Suprapubic skin (tissue), 4 donors: ENCODE results near the gene U2AF2.

ENCODE experiments used
- CTCF ChIP-seq, 2 donors: fragments of 200-600 bp in 1 of 2; fragments of 450-650 bp in 1 of 2; sonication (generic) in 1 of 2; IDR thresholded peaks; one replicate each; pipeline ENCODE4 v1.5.1; 2016 to 2019; ENCODE audit warnings: antibody characterized with exemption in 2 of 2, mild to moderate bottlenecking in 1 of 2, moderate library complexity in 1 of 2
- EP300 ChIP-seq: sonication (generic); formaldehyde crosslinking; IDR thresholded peaks from one replicate; pipeline ENCODE4 v1.6.1; 2017; ENCODE audit warnings: antibody characterized with exemption
- POLR2A ChIP-seq, 2 donors: fragments of 450-650 bp; IDR thresholded peaks; one replicate each; pipeline ENCODE4 v1.6.1; 2017; ENCODE audit warnings: antibody characterized with exemption in 2 of 2, mild to moderate bottlenecking in 2 of 2, moderate library complexity in 2 of 2
- POLR2AphosphoS5 ChIP-seq, 3 donors: sonication (generic); formaldehyde crosslinking; IDR thresholded peaks; one replicate each; pipeline ENCODE4 v1.6.1; 2017; ENCODE audit warnings: antibody characterized with exemption in 3 of 3

- TF ChIP-seq POLR2AphosphoS5 (IDR thresholded peaks at IDR 0.05) (no peak), CTCF (IDR thresholded peaks at IDR 0.05) (peak in 1 of 2 donors; percentile 39), EP300 (no peak), POLR2A (IDR thresholded peaks at IDR 0.05) (no peak)
These were observed 15.9 kb upstream of the U2AF2 start for GRCh38 chr19:55638864-55639359.
